ENCODE results near the gene SNAPC4. TPM values are rescaled to one million over a fixed set of nuclear protein-coding genes. Genes with fewer than 3 reads are reported as not detected.

The SNAPC4 gene
- total and polyA plus RNA-seq, 2 of the 8 experiments (the other 6 are each of a cell fraction or from before 2014, with no cell fraction given): 6.9 to 18.1 TPM

DNA sequence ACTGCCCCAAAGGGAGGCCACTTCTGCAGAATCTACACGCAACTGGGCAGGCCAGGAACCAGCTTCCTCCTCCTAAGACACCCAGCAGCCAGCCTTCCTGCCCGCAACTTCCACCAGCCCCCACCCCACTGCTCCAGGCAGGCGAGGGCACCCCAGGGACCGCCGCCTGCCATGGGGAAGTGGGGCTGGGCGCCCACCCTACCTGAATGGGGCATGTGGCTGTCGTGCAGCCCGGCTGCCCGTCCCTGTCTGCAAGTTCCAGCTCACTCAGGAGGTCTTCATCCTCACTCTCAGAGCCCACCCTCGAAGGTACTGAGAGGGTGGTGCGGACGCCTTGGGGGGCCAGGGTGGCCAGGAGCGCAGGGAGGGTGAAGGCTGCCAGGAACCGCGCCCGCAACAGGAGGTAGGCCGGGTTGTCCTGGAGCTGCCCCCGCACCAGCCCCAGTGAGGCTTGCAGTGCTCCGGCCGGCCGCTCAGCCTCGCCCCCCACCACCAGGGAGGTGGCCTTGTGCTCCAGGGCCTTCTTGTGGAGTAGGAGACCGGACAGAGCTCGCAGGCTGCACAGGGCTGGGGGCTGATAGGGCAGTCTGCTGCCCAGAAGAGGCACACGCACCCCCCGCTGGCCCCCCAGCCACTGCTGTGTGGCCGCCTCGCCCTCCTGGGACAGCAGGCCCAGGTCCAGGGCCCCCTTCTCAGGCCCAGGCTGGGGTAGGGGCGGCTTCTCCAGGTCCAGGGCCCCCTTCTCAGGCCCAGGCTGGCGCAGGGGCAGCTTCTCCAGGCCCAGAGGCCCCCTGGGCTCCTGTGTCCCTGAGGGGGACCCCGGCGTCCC is 22.4 kb downstream of the SNAPC4 start:
- H3K36me3 ChIP-seq (ENCODE audit: control insufficient read depth in 2 of 4, insufficient read depth in 4 of 4, low read length in 3 of 4): peaks cover 5 to 39% (median 20%) of the 10 kb centered on the region in 4 experiments; a peak in 7 of 8 replicates
- CTCF ChIA-PET (ENCODE audit: partially characterized antibody): interaction anchor here (0.7 to 1.7 kb wide), 7 partner anchors 10 to 111 kb away, joined by 3 to 6 read pairs (median 4); partner anchors contain the start of gene DNLZ
- no peak for FAIRE-seq

More for the DNA sequence above, 22.4 kb downstream of the SNAPC4 start:
- Histone ChIP-seq H3K27me3 (replicated peaks in 1 of 4; ENCODE audit: control insufficient read depth in 3 of 4, extremely low read depth in 1 of 4, insufficient read depth in 3 of 4, low read length in 3 of 4) (no peaks in the 10 kb centered on the region), H3K4me3 (ENCODE audit: extremely low read depth in 1 of 4, insufficient read depth in 2 of 4, low read depth in 3 of 4, low read length in 4 of 4) (no peak overlapping the region), H2BK15ac (ENCODE audit: low read length) (no peak overlapping the region), H3K79me1 (ENCODE audit: low read depth, low read length) (no peaks in the 10 kb centered on the region), H3K23ac (ENCODE audit: insufficient read length) (no peak overlapping the region), H3K9ac (replicated peaks in 1 of 4; ENCODE audit: extremely low read depth in 1 of 4, low read depth in 3 of 4, low read length in 3 of 4) (no peak overlapping the region), H2BK12ac (ENCODE audit: low read depth, low read length) (no peak overlapping the region), H4K20me1 (replicated peaks in 1 of 2; ENCODE audit: control insufficient read depth in 1 of 2, insufficient read depth in 2 of 2, low read length in 2 of 2) (peaks cover 5 to 13% of the 10 kb centered on the region in 2 experiments), H3K4me2 (ENCODE audit: insufficient read depth in 1 of 2, low read depth in 2 of 2, low read length in 2 of 2) (no peak overlapping the region), H3K14ac (ENCODE audit: insufficient read length) (no peak overlapping the region), H3K23me2 (ENCODE audit: low read depth, low read length) (no peaks in the 10 kb centered on the region), H3K27ac (ENCODE audit: low read depth, low read length) (no peak overlapping the region), H4K91ac (replicated peaks; ENCODE audit: insufficient read length, low read length) (no peak overlapping the region), H4K8ac (ENCODE audit: extremely low read depth, insufficient read depth, low read length) (no peak overlapping the region), H3K56ac (replicated peaks; ENCODE audit: insufficient read length, low read depth, low read length) (no peak overlapping the region), H4K5ac (ENCODE audit: insufficient read length, low read depth, low read length) (no peak overlapping the region), H2BK120ac (replicated peaks; ENCODE audit: low read depth, low read length) (no peak overlapping the region), H3K9me3 (ENCODE audit: insufficient read depth in 2 of 2, low read depth in 1 of 2, low read length in 1 of 2) (no peaks in the 10 kb centered on the region), H3K79me2 (ENCODE audit: control insufficient read depth in 1 of 2, insufficient read depth in 2 of 2, low read length in 2 of 2) (no peaks in the 10 kb centered on the region), H2AK5ac (ENCODE audit: low read depth, low read length) (no peak overlapping the region), H2BK20ac (ENCODE audit: low read length) (no peak overlapping the region), H2BK5ac (ENCODE audit: low read depth, low read length) (no peak overlapping the region), H3K18ac (ENCODE audit: extremely low read depth, low read length) (no peak overlapping the region), H2AFZ (ENCODE audit: low read length) (no peak overlapping the region), H3K4ac (replicated peaks; ENCODE audit: insufficient read length, low read depth, low read length) (no peak overlapping the region), H3K4me1 (replicated peaks in 1 of 4; ENCODE audit: control insufficient read depth in 3 of 4, insufficient read depth in 4 of 4, low read length in 3 of 4) (no peaks in the 10 kb centered on the region)
- DNase-seq (ENCODE audit: low read depth in 1 of 2, low spot score in 2 of 2): no peak
- 92% methylated on average over 25 of the region's 32 CpGs; no CpG with 5 or more reads in 1 of the 2 experiments for WGBS, 2 experiments (ENCODE audit: extremely low coverage in 1 of 2, insufficient coverage in 1 of 2, insufficient read length in 1 of 2, insufficient replicate concordance in 2 of 2, low coverage in 1 of 2, low lambda C conversion rate in 2 of 2, missing lambda C conversion rate in 1 of 2)
- POLR2A ChIA-PET (ENCODE audit: partially characterized antibody): interaction anchor here (0.6 to 6.1 kb wide), 12 partner anchors 9 to 93 kb away, joined by 3 to 38 read pairs (median 5); partner anchors contain the start of genes DNLZ and SNAPC4
